ENCODE measurements around the gene ERP27. TPM values are rescaled to one million over a fixed set of nuclear protein-coding genes. Genes with fewer than 3 reads are reported as not detected.

ERP27 gene
- total RNA-seq, 1 experiment from 2014 or later, result not detected

- no peak for TF ChIP-seq CTCF (IDR thresholded peaks at IDR 0.05)
- intact Hi-C loops (cut with micrococcal nuclease; ENCODE audit: unreplicated experiment), result no loop called here
- H3K36me3 ChIP-seq (ENCODE audit: control insufficient read depth, insufficient read depth, low read length), result no peaks in the 10 kb centered on the region
- H3K4me3 ChIP-seq (ENCODE audit: low read depth in 2 of 2, low read length in 2 of 2), result no peak overlapping the region
- no peaks in the 10 kb centered on the region for H3K9me3 ChIP-seq (ENCODE audit: control insufficient read depth, insufficient read depth, low read depth, low read length)
- ATAC-seq (no peak), DNase-seq (ENCODE audit: low read depth, low spot score) (no peak)
- no peaks in the 10 kb centered on the region for H3K27me3 ChIP-seq (ENCODE audit: control insufficient read depth, insufficient read depth, low read length)
- H3K27ac ChIP-seq (ENCODE audit: low read length), result no peak overlapping the region
- BruUV-seq (replicated peaks), result no TSS peak
- in situ Hi-C loops (cut with HindIII; ENCODE audit: low pct_unique_long_range_greater_than_20kb, low sequenced_read_pairs), result no loop called here
- CTCF ChIA-PET, result no interaction called here
- no peaks in the 10 kb centered on the region for H3K4me1 ChIP-seq (ENCODE audit: control insufficient read depth, insufficient read depth, low read length)
- POLR2A ChIA-PET, result no interaction called here
Measured at GRCh38 chr12:14871247-14871646, 67.1 kb downstream of the ERP27 start.

GRCh38 chr12:14868916-14869506, 69.3 kb downstream of the ERP27 start:
- Histone ChIP-seq H3K4me3 (ENCODE audit: low read depth in 2 of 2, low read length in 2 of 2) (no peak overlapping the region), H3K4me1 (ENCODE audit: control insufficient read depth, insufficient read depth, low read length) (no peaks in the 10 kb centered on the region), H3K9me3 (ENCODE audit: control insufficient read depth, insufficient read depth, low read depth, low read length) (no peaks in the 10 kb centered on the region), H3K27ac (ENCODE audit: low read length) (no peak overlapping the region), H3K36me3 (ENCODE audit: control insufficient read depth, insufficient read depth, low read length) (no peaks in the 10 kb centered on the region), H3K27me3 (ENCODE audit: control insufficient read depth, insufficient read depth, low read length) (no peaks in the 10 kb centered on the region)
- ChIA-PET POLR2A (interaction anchor here (0.6 kb wide), 1 partner anchor 687 kb away, joined by 5 read pairs; no protein-coding TSS in a partner anchor), CTCF (no interaction called here)
- in situ Hi-C loops (cut with HindIII; ENCODE audit: low pct_unique_long_range_greater_than_20kb, low sequenced_read_pairs) (no loop called here), intact Hi-C loops (cut with micrococcal nuclease; ENCODE audit: unreplicated experiment) (no loop called here)
- ATAC-seq (no peak), DNase-seq (ENCODE audit: low read depth, low spot score) (no peak)
- TF ChIP-seq TCF7L2 (IDR thresholded peaks at IDR 0.05; ENCODE audit: low read depth, low read length) (no peak), SIN3A (IDR thresholded peaks at IDR 0.05; ENCODE audit: borderline replicate concordance, insufficient read depth, low read depth, low read length) (no peak), REST (IDR thresholded peaks at IDR 0.05; ENCODE audit: insufficient read depth in 1 of 2, low read depth in 2 of 2, low read length in 1 of 2) (no peak), CTCF (IDR thresholded peaks at IDR 0.05) (no peak), POLR2AphosphoS5 (IDR thresholded peaks at IDR 0.05; ENCODE audit: low read depth, low read length) (no peak)
- no TSS peak for BruUV-seq (replicated peaks)

Other genes with a start within 250 kb of the ERP27 start
- 0.13 TPM for gene GUCY2C, start 241.9 kb downstream of the ERP27 start, total RNA-seq (2021; ENCODE audit: unreplicated experiment)
- gene WBP11, start 135.1 kb downstream of the ERP27 start, total RNA-seq (2021; ENCODE audit: unreplicated experiment), result 47.3 TPM
- 0.54 TPM for gene C12orf60, start 134.9 kb downstream of the ERP27 start, total RNA-seq (2021; ENCODE audit: unreplicated experiment)
- gene SMCO3, start 124.4 kb downstream of the ERP27 start, total RNA-seq (2021; ENCODE audit: unreplicated experiment), result not detected
- not detected for gene ART4, start 95.0 kb downstream of the ERP27 start, total RNA-seq (2021; ENCODE audit: unreplicated experiment)
- 0.72 TPM for gene MGP, start 52.7 kb downstream of the ERP27 start, total RNA-seq (2021; ENCODE audit: unreplicated experiment)
- gene ARHGDIB, start 23.1 kb upstream of the ERP27 start, total RNA-seq (2021; ENCODE audit: unreplicated experiment), result 1.6 TPM
- gene PDE6H, start 34.5 kb upstream of the ERP27 start, total RNA-seq (2021; ENCODE audit: unreplicated experiment), result not detected